ENCODE data around the gene PTPRF. TPM values are rescaled to one million over a fixed set of nuclear protein-coding genes. Genes with fewer than 3 reads are reported as not detected.

The PTPRF gene
- total RNA-seq, 2 experiments from 2014 or later = 2.1 to 2.4 TPM

GRCh38 chr1:43521078-43521477 lies 9.6 kb upstream of the PTPRF start:
- H3K27ac Mint-ChIP-seq = no peak overlapping the region
- H3K36me3 Mint-ChIP-seq (ENCODE audit: low read depth) = no peaks in the 10 kb centered on the region
- no peaks in the 10 kb centered on the region for H3K9me3 Mint-ChIP-seq
- ChIA-PET POLR2A (no interaction called here), CTCF (no interaction called here)
- no peaks in the 10 kb centered on the region for H3K4me1 Mint-ChIP-seq
- no peak overlapping the region for H3K4me3 Mint-ChIP-seq
- no peak for DNase-seq
- peaks cover 49% of the 10 kb centered on the region for H3K27me3 Mint-ChIP-seq

GRCh38 chr1:43521756-43522155 lies 8.9 kb upstream of the PTPRF start:
- H3K4me1 Mint-ChIP-seq = no peaks in the 10 kb centered on the region
- ChIA-PET POLR2A (no interaction called here), CTCF (no interaction called here)
- H3K27me3 Mint-ChIP-seq = peaks cover 48% of the 10 kb centered on the region
- no peaks in the 10 kb centered on the region for H3K9me3 Mint-ChIP-seq
- H3K4me3 Mint-ChIP-seq = no peak overlapping the region
- no peak for DNase-seq
- H3K36me3 Mint-ChIP-seq (ENCODE audit: low read depth) = no peaks in the 10 kb centered on the region
- H3K27ac Mint-ChIP-seq = no peak overlapping the region

GRCh38 chr1:43522431-43522775 lies 8.3 kb upstream of the PTPRF start:
- ChIA-PET POLR2A (no interaction called here), CTCF (no interaction called here)
- H3K4me1 Mint-ChIP-seq = no peaks in the 10 kb centered on the region
- no peak overlapping the region for H3K27ac Mint-ChIP-seq
- no peak overlapping the region for H3K4me3 Mint-ChIP-seq
- peaks cover 43% of the 10 kb centered on the region for H3K27me3 Mint-ChIP-seq
- H3K9me3 Mint-ChIP-seq = no peaks in the 10 kb centered on the region
- DNase-seq = no peak
- no peaks in the 10 kb centered on the region for H3K36me3 Mint-ChIP-seq (ENCODE audit: low read depth)

GRCh38 chr1:43522776-43523480 lies 7.8 kb upstream of the PTPRF start:
- ChIA-PET CTCF (no interaction called here), POLR2A (no interaction called here)
- no peaks in the 10 kb centered on the region for H3K4me1 Mint-ChIP-seq
- no peaks in the 10 kb centered on the region for H3K36me3 Mint-ChIP-seq (ENCODE audit: low read depth)
- no peaks in the 10 kb centered on the region for H3K9me3 Mint-ChIP-seq
- DNase-seq = no peak
- peaks cover 43% of the 10 kb centered on the region for H3K27me3 Mint-ChIP-seq
- no peak overlapping the region for H3K4me3 Mint-ChIP-seq
- no peak overlapping the region for H3K27ac Mint-ChIP-seq

GRCh38 chr1:43524804-43525203 lies 5.9 kb upstream of the PTPRF start:
- H3K4me1 Mint-ChIP-seq = peaks cover 7% of the 10 kb centered on the region
- no peaks in the 10 kb centered on the region for H3K36me3 Mint-ChIP-seq (ENCODE audit: low read depth)
- ChIA-PET CTCF (no interaction called here), POLR2A (no interaction called here)
- H3K27me3 Mint-ChIP-seq = peaks cover 45% of the 10 kb centered on the region
- no peak for DNase-seq
- H3K9me3 Mint-ChIP-seq = no peaks in the 10 kb centered on the region
- no peak overlapping the region for H3K27ac Mint-ChIP-seq
- H3K4me3 Mint-ChIP-seq = no peak overlapping the region

GRCh38 chr1:43526002-43526401 lies 4.7 kb upstream of the PTPRF start:
- Mint-ChIP-seq H3K4me1 (peaks cover 13% of the 10 kb centered on the region), H3K27me3 (peaks cover 44% of the 10 kb centered on the region), H3K36me3 (ENCODE audit: low read depth) (no peaks in the 10 kb centered on the region), H3K4me3 (no peak overlapping the region), H3K9me3 (no peaks in the 10 kb centered on the region), H3K27ac (no peak overlapping the region)
- CTCF ChIA-PET = interaction anchor here (0.7 kb wide), 1 partner anchor 182 kb away, joined by 3 read pairs; no protein-coding TSS in a partner anchor
- POLR2A ChIA-PET = no interaction called here
- DNase-seq = no peak

GRCh38 chr1:43527111-43527878 lies 3.4 kb upstream of the PTPRF start:
- Mint-ChIP-seq H3K36me3 (ENCODE audit: low read depth) (no peaks in the 10 kb centered on the region), H3K4me3 (no peak overlapping the region), H3K27me3 (peaks cover 50% of the 10 kb centered on the region), H3K4me1 (peaks cover 17% of the 10 kb centered on the region), H3K9me3 (no peaks in the 10 kb centered on the region), H3K27ac (no peak overlapping the region)
- CTCF ChIA-PET = interaction anchor here (0.6 to 1.4 kb wide), 4 partner anchors 10 to 236 kb away, joined by 3 read pairs; no protein-coding TSS in a partner anchor
- POLR2A ChIA-PET = no interaction called here
- no peak for DNase-seq

GRCh38 chr1:43529206-43529731 lies 1.4 kb upstream of the PTPRF start:
- no peaks in the 10 kb centered on the region for H3K9me3 Mint-ChIP-seq
- peak; percentile 81 for DNase-seq
- no peak overlapping the region for H3K27ac Mint-ChIP-seq
- POLR2A ChIA-PET = interaction anchor here (0.8 to 1.2 kb wide), 2 partner anchors 121 to 159 kb away, joined by 3 read pairs; partner anchors contain the start of gene KDM4A
- no peak overlapping the region for H3K4me3 Mint-ChIP-seq
- CTCF ChIA-PET = interaction anchor here (0.8 to 3.0 kb wide), 6 partner anchors 25 to 405 kb away, joined by 3 to 20 read pairs (median 5); partner anchors contain the start of genes ARTN and KDM4A
- no peaks in the 10 kb centered on the region for H3K36me3 Mint-ChIP-seq (ENCODE audit: low read depth)
- H3K4me1 Mint-ChIP-seq = peaks cover 20% of the 10 kb centered on the region
- peaks cover 54% of the 10 kb centered on the region for H3K27me3 Mint-ChIP-seq

- POLR2A ChIA-PET = interaction anchor here (1.3 kb wide), 1 partner anchor 78 kb away, joined by 3 read pairs; no protein-coding TSS in a partner anchor
- no peak for DNase-seq
- Mint-ChIP-seq H3K27ac (no peak overlapping the region), H3K27me3 (peaks cover 47% of the 10 kb centered on the region), H3K4me3 (peak overlapping the region; percentile 73), H3K36me3 (ENCODE audit: low read depth) (no peaks in the 10 kb centered on the region), H3K9me3 (no peaks in the 10 kb centered on the region), H3K4me1 (peaks cover 20% of the 10 kb centered on the region)
- CTCF ChIA-PET = interaction anchor here (0.6 to 3.0 kb wide), 3 partner anchors 119 to 424 kb away, joined by 3 to 20 read pairs (median 11); partner anchors contain the start of genes ARTN and KDM4A
Observed at GRCh38 chr1:43531107-43531905, 623 bp downstream of the PTPRF start.

- Mint-ChIP-seq H3K4me1 (peaks cover 20% of the 10 kb centered on the region), H3K27ac (no peak overlapping the region), H3K27me3 (peaks cover 47% of the 10 kb centered on the region), H3K9me3 (no peaks in the 10 kb centered on the region), H3K4me3 (peak overlapping the region; percentile 73), H3K36me3 (ENCODE audit: low read depth) (no peaks in the 10 kb centered on the region)
- no peak for DNase-seq
- ChIA-PET POLR2A (no interaction called here), CTCF (no interaction called here)
Observed at GRCh38 chr1:43531906-43532584, 1.4 kb downstream of the PTPRF start.

GRCh38 chr1:43532716-43533115 lies 2.0 kb downstream of the PTPRF start:
- CTCF ChIA-PET = interaction anchor here (0.7 kb wide), 1 partner anchor 22 kb away, joined by 3 read pairs; no protein-coding TSS in a partner anchor
- no peak for DNase-seq
- POLR2A ChIA-PET = no interaction called here
- no peaks in the 10 kb centered on the region for H3K9me3 Mint-ChIP-seq
- no peak overlapping the region for H3K27ac Mint-ChIP-seq
- H3K27me3 Mint-ChIP-seq = peaks cover 47% of the 10 kb centered on the region
- H3K36me3 Mint-ChIP-seq (ENCODE audit: low read depth) = no peaks in the 10 kb centered on the region
- peak overlapping the region; percentile 38 for H3K4me3 Mint-ChIP-seq
- peaks cover 20% of the 10 kb centered on the region for H3K4me1 Mint-ChIP-seq

- no peak for DNase-seq
- Mint-ChIP-seq H3K4me3 (no peak overlapping the region), H3K27me3 (peaks cover 44% of the 10 kb centered on the region), H3K27ac (no peak overlapping the region), H3K4me1 (peaks cover 20% of the 10 kb centered on the region), H3K9me3 (no peaks in the 10 kb centered on the region), H3K36me3 (ENCODE audit: low read depth) (no peaks in the 10 kb centered on the region)
- ChIA-PET POLR2A (no interaction called here), CTCF (no interaction called here)
Observed at GRCh38 chr1:43533584-43533983, 2.9 kb downstream of the PTPRF start.

Data from activated CD4-positive, alpha-beta memory T cell treated with anti-CD3 and anti-CD28 coated beads, Interleukin-2, amount 10 ng/mL, durations not matched to agents 7 days and 5 days (primary cell).